Endodermal cell (in vitro differentiated cells): ENCODE data around the gene CNPY4. TPM values are rescaled to one million over a fixed set of nuclear protein-coding genes. Genes with fewer than 3 reads are reported as not detected.

Source experiments
- DNase-seq: peaks from one replicate; pipeline ENCODE4 v3.0.0-alpha.2; 2017
- H3K27ac ChIP-seq: 2 replicates; pipeline ENCODE4 v1.5.1; 2013; ENCODE audit warnings: mild to moderate bottlenecking, low read depth, low read length, moderate library complexity
- H3K27me3 ChIP-seq: 2 replicates; pipeline ENCODE4 v1.6.1; 2013; ENCODE audit warnings: mild to moderate bottlenecking, low read length, moderate library complexity; ENCODE audit not compliant: insufficient read depth, control insufficient read depth, poor library complexity, severe bottlenecking
- H3K36me3 ChIP-seq: 2 replicates; pipeline ENCODE4 v1.7.0; 2013; ENCODE audit warnings: mild to moderate bottlenecking, low read length, moderate library complexity; ENCODE audit not compliant: control insufficient read depth, insufficient read depth
- H3K4me1 ChIP-seq: one replicate; pipeline ENCODE4 v1.7.0; 2013; ENCODE audit warnings: low read length; ENCODE audit not compliant: control insufficient read depth, insufficient read depth
- H3K4me3 ChIP-seq: 2 replicates; pipeline ENCODE4 v1.5.1; 2013; ENCODE audit warnings: mild to moderate bottlenecking, low read length, moderate library complexity
- H3K9ac ChIP-seq: 2 replicates; pipeline ENCODE4 v1.6.1; 2013; ENCODE audit warnings: mild to moderate bottlenecking, low read length, moderate library complexity; ENCODE audit not compliant: poor library complexity, severe bottlenecking; ENCODE audit errors: extremely low read depth
- H3K9me3 ChIP-seq: 2 replicates; pipeline ENCODE4 v1.6.1; 2013; ENCODE audit warnings: mild to moderate bottlenecking, low read length, moderate library complexity; ENCODE audit not compliant: control insufficient read depth
- H3K27ac Mint-ChIP-seq: 2 replicates; pipeline ENCODE4 v1.8.0; 2020; ENCODE audit warnings: mixed read lengths
- H3K27me3 Mint-ChIP-seq: 2 replicates; pipeline ENCODE4 v1.8.0; 2021; ENCODE audit warnings: mild to moderate bottlenecking, mixed read lengths; ENCODE audit not compliant: insufficient read depth
- H3K36me3 Mint-ChIP-seq: 2 replicates; pipeline ENCODE4 v1.8.0; 2020; ENCODE audit warnings: low read depth, mixed read lengths
- H3K4me1 Mint-ChIP-seq: 2 replicates; pipeline ENCODE4 v1.8.0; 2020; ENCODE audit warnings: mixed read lengths
- H3K4me3 Mint-ChIP-seq: 2 replicates; pipeline ENCODE4 v1.8.0; 2020; ENCODE audit warnings: mild to moderate bottlenecking, moderate library complexity, mixed read lengths
- H3K9me3 Mint-ChIP-seq: 2 replicates; pipeline ENCODE4 v1.8.0; 2020; ENCODE audit warnings: mild to moderate bottlenecking, mixed read lengths
- WGBS, 2 experiments: methylation state at CpG; one replicate each; pipeline versions ENCODE4 v1.1.5 to v1.1.7; 2013; ENCODE audit warnings: missing lambda C conversion rate in 2 of 2, mixed read lengths in 1 of 2; ENCODE audit not compliant: insufficient coverage in 1 of 2, insufficient read length in 1 of 2; 5-methylcytosine and 5-hydroxymethylcytosine counted together
- total RNA-seq, 2 donors: library from RNA; stranded (reverse); fragmentation: NEBNext Ultra II Directional in 1 of 2; extraction: Animal tissue kit (Norgen Biotek cat#: 25700) in 1 of 2; gene quantifications; 2 replicates in 1 of 2; 3 replicates in 1 of 2; pipeline ENCODE4 v1.2.1, GENCODE V29; 2021
- TF ChIP-seq, protein P1 (sequence below): fragments of 200-600 bp; sonication (generic); conservative IDR thresholded peaks from 2 replicates; pipeline ENCODE4 v1.5.0; 2021; ENCODE audit warnings: antibody characterized with exemption, mild to moderate bottlenecking

Gene CNPY4
- total RNA-seq, 2 donors from 2014 or later: 16.2 to 19.4 TPM

- 89 to 90% methylated on average over 13 to 19 of the region's 19 CpGs for WGBS, 2 experiments
- peak; percentile 81 for DNase-seq
- H3K27me3 ChIP-seq: no peaks in the 10 kb centered on the region
- Mint-ChIP-seq H3K27me3 (no peaks in the 10 kb centered on the region), H3K27ac (peak overlapping the region; percentile 62), H3K4me1 (peaks cover 7% of the 10 kb centered on the region), H3K36me3 (peaks cover 62% of the 10 kb centered on the region), H3K4me3 (no peak overlapping the region), H3K9me3 (no peaks in the 10 kb centered on the region)
- H3K4me1 ChIP-seq: no peaks in the 10 kb centered on the region
- no peaks in the 10 kb centered on the region for H3K9me3 ChIP-seq
- TF ChIP-seq, protein P1, sequence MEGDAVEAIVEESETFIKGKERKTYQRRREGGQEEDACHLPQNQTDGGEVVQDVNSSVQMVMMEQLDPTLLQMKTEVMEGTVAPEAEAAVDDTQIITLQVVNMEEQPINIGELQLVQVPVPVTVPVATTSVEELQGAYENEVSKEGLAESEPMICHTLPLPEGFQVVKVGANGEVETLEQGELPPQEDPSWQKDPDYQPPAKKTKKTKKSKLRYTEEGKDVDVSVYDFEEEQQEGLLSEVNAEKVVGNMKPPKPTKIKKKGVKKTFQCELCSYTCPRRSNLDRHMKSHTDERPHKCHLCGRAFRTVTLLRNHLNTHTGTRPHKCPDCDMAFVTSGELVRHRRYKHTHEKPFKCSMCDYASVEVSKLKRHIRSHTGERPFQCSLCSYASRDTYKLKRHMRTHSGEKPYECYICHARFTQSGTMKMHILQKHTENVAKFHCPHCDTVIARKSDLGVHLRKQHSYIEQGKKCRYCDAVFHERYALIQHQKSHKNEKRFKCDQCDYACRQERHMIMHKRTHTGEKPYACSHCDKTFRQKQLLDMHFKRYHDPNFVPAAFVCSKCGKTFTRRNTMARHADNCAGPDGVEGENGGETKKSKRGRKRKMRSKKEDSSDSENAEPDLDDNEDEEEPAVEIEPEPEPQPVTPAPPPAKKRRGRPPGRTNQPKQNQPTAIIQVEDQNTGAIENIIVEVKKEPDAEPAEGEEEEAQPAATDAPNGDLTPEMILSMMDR: peak; percentile 53
- H3K27ac ChIP-seq: no peak overlapping the region
- H3K36me3 ChIP-seq: peaks cover 64% of the 10 kb centered on the region
- no peak overlapping the region for H3K4me3 ChIP-seq
- H3K9ac ChIP-seq: no peak overlapping the region
Observed at GRCh38 chr7:100091411-100092181, 27.8 kb upstream of the CNPY4 start.

DNA sequence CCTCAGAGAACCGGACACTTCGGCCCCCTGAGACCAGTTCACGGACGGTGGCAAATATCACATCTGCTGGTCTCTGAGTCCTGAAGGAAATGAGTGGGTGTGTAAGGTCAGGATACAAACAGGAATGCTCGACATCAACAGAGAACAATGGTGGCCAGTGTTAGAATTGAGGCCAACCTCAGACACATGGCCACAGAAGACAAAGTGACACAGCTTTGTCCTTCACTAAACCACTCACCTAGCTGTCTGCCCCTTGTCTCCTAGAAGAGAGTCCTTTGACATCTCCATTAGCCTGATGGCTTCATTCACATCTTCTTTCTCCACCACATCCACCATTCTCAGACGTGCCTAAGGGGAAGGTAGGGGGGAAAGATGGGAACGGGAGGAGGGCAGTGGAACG, 26.4 kb upstream of the CNPY4 start:
- no peaks in the 10 kb centered on the region for H3K27me3 Mint-ChIP-seq
- no peaks in the 10 kb centered on the region for H3K27me3 ChIP-seq
- H3K9me3 Mint-ChIP-seq: no peaks in the 10 kb centered on the region
- peaks cover 75% of the 10 kb centered on the region for H3K36me3 Mint-ChIP-seq
- no peak overlapping the region for H3K4me3 Mint-ChIP-seq
- H3K36me3 ChIP-seq: peaks cover 78% of the 10 kb centered on the region
- peaks cover 7% of the 10 kb centered on the region for H3K4me1 Mint-ChIP-seq
- DNase-seq: no peak
- H3K27ac ChIP-seq: no peak overlapping the region
- H3K9ac ChIP-seq: no peak overlapping the region
- no peak overlapping the region for H3K4me3 ChIP-seq
- 95 to 100% methylated on average over 5 to 8 of the region's 8 CpGs for WGBS, 2 experiments
- H3K9me3 ChIP-seq: no peaks in the 10 kb centered on the region
- TF ChIP-seq, protein P1: no peak
- peak overlapping the region; percentile 77 for H3K27ac Mint-ChIP-seq
- H3K4me1 ChIP-seq: no peaks in the 10 kb centered on the region

GRCh38 chr7:100093498-100093897, 25.9 kb upstream of the CNPY4 start:
- peak; percentile 66 for DNase-seq
- Mint-ChIP-seq H3K27ac (peak overlapping the region; percentile 77), H3K36me3 (peaks cover 80% of the 10 kb centered on the region), H3K4me1 (peaks cover 9% of the 10 kb centered on the region), H3K9me3 (no peaks in the 10 kb centered on the region), H3K4me3 (no peak overlapping the region), H3K27me3 (no peaks in the 10 kb centered on the region)
- peaks cover under 1% of the 10 kb centered on the region for H3K4me1 ChIP-seq
- no peaks in the 10 kb centered on the region for H3K9me3 ChIP-seq
- no peaks in the 10 kb centered on the region for H3K27me3 ChIP-seq
- H3K9ac ChIP-seq: no peak overlapping the region
- 91 to 93% methylated on average over 8 to 13 of the region's 13 CpGs for WGBS, 2 experiments
- H3K27ac ChIP-seq: no peak overlapping the region
- no peak overlapping the region for H3K4me3 ChIP-seq
- TF ChIP-seq, protein P1: no peak
- peaks cover 82% of the 10 kb centered on the region for H3K36me3 ChIP-seq
